Measurements from ENCODE around the gene MEOX1. TPM values are rescaled to one million over a fixed set of nuclear protein-coding genes. Genes with fewer than 3 reads are reported as not detected.

The MEOX1 gene
- total and polyA plus RNA-seq, 2 of the 8 experiments (the other 6 are each of a cell fraction or from before 2014, with no cell fraction given): not detected

DNA sequence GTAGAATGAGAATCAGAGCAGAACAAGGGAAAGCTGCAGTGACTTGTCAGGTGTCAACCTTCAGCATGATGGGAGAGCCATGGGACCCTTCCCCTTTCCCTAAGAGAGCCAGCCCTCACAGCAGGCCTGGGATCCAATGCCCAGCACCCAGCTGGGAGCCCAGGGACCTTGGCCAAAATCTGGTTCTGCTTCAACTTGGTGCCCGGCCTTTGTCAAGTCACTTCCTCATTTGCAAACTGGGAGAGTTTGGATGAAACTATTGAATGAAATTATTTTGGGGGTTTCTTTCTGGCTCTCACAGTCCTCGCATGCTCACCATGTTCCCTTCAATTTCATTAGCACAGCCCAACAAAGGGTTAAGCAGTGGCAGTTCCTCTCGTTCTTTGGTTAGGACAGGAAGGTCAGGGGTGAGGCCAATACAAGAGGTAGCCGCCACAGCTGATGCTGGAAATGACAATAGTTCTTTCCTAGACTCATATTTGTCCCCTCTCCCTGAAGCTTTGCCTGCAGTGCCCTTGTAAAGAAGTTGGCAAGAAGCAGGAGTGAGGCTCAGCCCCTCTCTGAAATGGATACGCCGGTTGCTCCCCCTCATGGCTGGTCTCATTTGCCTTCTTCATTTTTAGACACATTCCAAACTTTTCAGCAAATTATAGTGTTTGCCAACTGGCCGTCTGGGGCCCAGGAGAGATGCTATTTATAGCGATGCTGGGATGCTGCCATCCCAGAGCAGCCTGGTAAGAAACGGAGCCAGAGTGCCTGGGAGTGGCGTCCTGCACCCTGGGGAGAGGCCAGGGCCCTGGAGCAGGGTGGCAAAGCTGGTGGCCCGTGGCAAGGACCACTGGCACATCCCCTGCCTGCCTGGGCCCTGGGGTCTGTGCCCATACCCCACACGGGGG, 34.5 kb upstream of the MEOX1 start (continued):
- TF ChIP-seq MAFK (IDR thresholded peaks at IDR 0.05; ENCODE audit: low read depth, low read length) (no peak), RFX5 (IDR thresholded peaks at IDR 0.05; ENCODE audit: borderline replicate concordance, low read depth, low read length) (no peak), SIX5 (IDR thresholded peaks at IDR 0.05; ENCODE audit: low read depth, low read length) (no peak)
- TF ChIP-seq, protein P1, sequence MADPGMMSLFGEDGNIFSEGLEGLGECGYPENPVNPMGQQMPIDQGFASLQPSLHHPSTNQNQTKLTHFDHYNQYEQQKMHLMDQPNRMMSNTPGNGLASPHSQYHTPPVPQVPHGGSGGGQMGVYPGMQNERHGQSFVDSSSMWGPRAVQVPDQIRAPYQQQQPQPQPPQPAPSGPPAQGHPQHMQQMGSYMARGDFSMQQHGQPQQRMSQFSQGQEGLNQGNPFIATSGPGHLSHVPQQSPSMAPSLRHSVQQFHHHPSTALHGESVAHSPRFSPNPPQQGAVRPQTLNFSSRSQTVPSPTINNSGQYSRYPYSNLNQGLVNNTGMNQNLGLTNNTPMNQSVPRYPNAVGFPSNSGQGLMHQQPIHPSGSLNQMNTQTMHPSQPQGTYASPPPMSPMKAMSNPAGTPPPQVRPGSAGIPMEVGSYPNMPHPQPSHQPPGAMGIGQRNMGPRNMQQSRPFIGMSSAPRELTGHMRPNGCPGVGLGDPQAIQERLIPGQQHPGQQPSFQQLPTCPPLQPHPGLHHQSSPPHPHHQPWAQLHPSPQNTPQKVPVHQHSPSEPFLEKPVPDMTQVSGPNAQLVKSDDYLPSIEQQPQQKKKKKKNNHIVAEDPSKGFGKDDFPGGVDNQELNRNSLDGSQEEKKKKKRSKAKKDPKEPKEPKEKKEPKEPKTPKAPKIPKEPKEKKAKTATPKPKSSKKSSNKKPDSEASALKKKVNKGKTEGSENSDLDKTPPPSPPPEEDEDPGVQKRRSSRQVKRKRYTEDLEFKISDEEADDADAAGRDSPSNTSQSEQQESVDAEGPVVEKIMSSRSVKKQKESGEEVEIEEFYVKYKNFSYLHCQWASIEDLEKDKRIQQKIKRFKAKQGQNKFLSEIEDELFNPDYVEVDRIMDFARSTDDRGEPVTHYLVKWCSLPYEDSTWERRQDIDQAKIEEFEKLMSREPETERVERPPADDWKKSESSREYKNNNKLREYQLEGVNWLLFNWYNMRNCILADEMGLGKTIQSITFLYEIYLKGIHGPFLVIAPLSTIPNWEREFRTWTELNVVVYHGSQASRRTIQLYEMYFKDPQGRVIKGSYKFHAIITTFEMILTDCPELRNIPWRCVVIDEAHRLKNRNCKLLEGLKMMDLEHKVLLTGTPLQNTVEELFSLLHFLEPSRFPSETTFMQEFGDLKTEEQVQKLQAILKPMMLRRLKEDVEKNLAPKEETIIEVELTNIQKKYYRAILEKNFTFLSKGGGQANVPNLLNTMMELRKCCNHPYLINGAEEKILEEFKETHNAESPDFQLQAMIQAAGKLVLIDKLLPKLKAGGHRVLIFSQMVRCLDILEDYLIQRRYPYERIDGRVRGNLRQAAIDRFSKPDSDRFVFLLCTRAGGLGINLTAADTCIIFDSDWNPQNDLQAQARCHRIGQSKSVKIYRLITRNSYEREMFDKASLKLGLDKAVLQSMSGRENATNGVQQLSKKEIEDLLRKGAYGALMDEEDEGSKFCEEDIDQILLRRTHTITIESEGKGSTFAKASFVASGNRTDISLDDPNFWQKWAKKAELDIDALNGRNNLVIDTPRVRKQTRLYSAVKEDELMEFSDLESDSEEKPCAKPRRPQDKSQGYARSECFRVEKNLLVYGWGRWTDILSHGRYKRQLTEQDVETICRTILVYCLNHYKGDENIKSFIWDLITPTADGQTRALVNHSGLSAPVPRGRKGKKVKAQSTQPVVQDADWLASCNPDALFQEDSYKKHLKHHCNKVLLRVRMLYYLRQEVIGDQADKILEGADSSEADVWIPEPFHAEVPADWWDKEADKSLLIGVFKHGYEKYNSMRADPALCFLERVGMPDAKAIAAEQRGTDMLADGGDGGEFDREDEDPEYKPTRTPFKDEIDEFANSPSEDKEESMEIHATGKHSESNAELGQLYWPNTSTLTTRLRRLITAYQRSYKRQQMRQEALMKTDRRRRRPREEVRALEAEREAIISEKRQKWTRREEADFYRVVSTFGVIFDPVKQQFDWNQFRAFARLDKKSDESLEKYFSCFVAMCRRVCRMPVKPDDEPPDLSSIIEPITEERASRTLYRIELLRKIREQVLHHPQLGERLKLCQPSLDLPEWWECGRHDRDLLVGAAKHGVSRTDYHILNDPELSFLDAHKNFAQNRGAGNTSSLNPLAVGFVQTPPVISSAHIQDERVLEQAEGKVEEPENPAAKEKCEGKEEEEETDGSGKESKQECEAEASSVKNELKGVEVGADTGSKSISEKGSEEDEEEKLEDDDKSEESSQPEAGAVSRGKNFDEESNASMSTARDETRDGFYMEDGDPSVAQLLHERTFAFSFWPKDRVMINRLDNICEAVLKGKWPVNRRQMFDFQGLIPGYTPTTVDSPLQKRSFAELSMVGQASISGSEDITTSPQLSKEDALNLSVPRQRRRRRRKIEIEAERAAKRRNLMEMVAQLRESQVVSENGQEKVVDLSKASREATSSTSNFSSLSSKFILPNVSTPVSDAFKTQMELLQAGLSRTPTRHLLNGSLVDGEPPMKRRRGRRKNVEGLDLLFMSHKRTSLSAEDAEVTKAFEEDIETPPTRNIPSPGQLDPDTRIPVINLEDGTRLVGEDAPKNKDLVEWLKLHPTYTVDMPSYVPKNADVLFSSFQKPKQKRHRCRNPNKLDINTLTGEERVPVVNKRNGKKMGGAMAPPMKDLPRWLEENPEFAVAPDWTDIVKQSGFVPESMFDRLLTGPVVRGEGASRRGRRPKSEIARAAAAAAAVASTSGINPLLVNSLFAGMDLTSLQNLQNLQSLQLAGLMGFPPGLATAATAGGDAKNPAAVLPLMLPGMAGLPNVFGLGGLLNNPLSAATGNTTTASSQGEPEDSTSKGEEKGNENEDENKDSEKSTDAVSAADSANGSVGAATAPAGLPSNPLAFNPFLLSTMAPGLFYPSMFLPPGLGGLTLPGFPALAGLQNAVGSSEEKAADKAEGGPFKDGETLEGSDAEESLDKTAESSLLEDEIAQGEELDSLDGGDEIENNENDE (IDR thresholded peaks at IDR 0.05; ENCODE audit: insufficient replicate concordance, low read length): no peak
